ENCODE data around the gene OR10S1.

- no peak for TF ChIP-seq CTCF (IDR thresholded peaks at IDR 0.05)
- no peak for TF ChIP-seq EZH2 (IDR thresholded peaks at IDR 0.05; ENCODE audit: borderline replicate concordance, insufficient read depth, low read depth, low read length, poor library complexity, severe bottlenecking)
Observed at GRCh38 chr11:123995119-123995518, 17.5 kb upstream of the OR10S1 start, which contains the start of gene OR10G6.
